ENCODE data around the gene HIVEP2. TPM values are rescaled to one million over a fixed set of nuclear protein-coding genes. Genes with fewer than 3 reads are reported as not detected.
A peak's percentile ranks its signal among the peaks of the same experiment; 100 is the strongest.

The HIVEP2 gene
- total and polyA plus RNA-seq, 2 of the 4 experiments (the other 2 are of a cell fraction) = 4.3 to 11.3 TPM

- no peak overlapping the region for H3K4me3 ChIP-seq (ENCODE audit: insufficient read depth, low read depth, low read length)
- BruUV-seq (replicated peaks) = no TSS peak
- H4K8ac ChIP-seq (ENCODE audit: low read depth in 2 of 2, low read length in 2 of 2) = no peak overlapping the region
- H4K5ac ChIP-seq (ENCODE audit: low read depth, low read length) = no peak overlapping the region
- H2AK5ac ChIP-seq (ENCODE audit: low read depth, low read length) = no peak overlapping the region
- no peak for TF ChIP-seq MAZ (IDR thresholded peaks at IDR 0.05; ENCODE audit: borderline replicate concordance, low read depth, low read length)
- peak; percentile 71 for TF ChIP-seq CEBPB (IDR thresholded peaks at IDR 0.05; ENCODE audit: low read depth, low read length)
- no peak for TF ChIP-seq NFE2L2 (IDR thresholded peaks at IDR 0.05; ENCODE audit: low read depth, low read length)
- peaks cover 14% of the 10 kb centered on the region for H3K4me1 ChIP-seq (ENCODE audit: control insufficient read depth, insufficient read depth, low read length)
- H3K14ac ChIP-seq (replicated peaks; ENCODE audit: low read depth, low read length) = no peak overlapping the region
- WGBS, 2 experiments (ENCODE audit: extremely low coverage in 2 of 2, insufficient read length in 1 of 2) = no CpG with 5 or more reads among the region's 4 CpGs
- no peaks in the 10 kb centered on the region for H3K27me3 ChIP-seq (ENCODE audit: control insufficient read depth, insufficient read depth, low read length)
- H2BK20ac ChIP-seq (ENCODE audit: low read depth, low read length) = no peak overlapping the region
- H2AFZ ChIP-seq (replicated peaks; ENCODE audit: low read length, poor library complexity) = no peak overlapping the region
- no peak overlapping the region for H2AK9ac ChIP-seq (replicated peaks; ENCODE audit: low read depth, low read length, poor library complexity)
- ATAC-seq (ENCODE audit: low read depth) (no peak), DNase-seq (peak; percentile 29)
- dilution Hi-C loops (cut with HindIII; ENCODE audit: low sequenced_read_pairs, unreplicated experiment) = no loop called here
- H3K4ac ChIP-seq (ENCODE audit: low read depth, low read length) = no peak overlapping the region
- H2BK5ac ChIP-seq (ENCODE audit: low read depth, low read length, poor library complexity, severe bottlenecking) = no peak overlapping the region
- intact Hi-C loops (cut with micrococcal nuclease) = no loop called here
- no peak overlapping the region for H2BK15ac ChIP-seq (ENCODE audit: low read depth, low read length)
- no peak overlapping the region for H3K18ac ChIP-seq (ENCODE audit: low read depth, low read length)
- H3K36me3 ChIP-seq (ENCODE audit: control insufficient read depth, insufficient read depth, low read length) = no peaks in the 10 kb centered on the region
- no peak overlapping the region; the same call in 1 of the 2 replicates for H3K4me2 ChIP-seq (ENCODE audit: low read depth, low read length)
- H2BK120ac ChIP-seq (ENCODE audit: low read depth, low read length) = no peak overlapping the region
- peaks cover 7% of the 10 kb centered on the region; the same call in 1 of the 2 replicates for H3K9me1 ChIP-seq (ENCODE audit: insufficient read depth, low read length)
- ChIA-PET POLR2A (ENCODE audit: unreplicated experiment) (no interaction called here), CTCF (no interaction called here)
- no peak overlapping the region for H3K9ac ChIP-seq (ENCODE audit: low read depth, low read length)
- H3K27ac ChIP-seq (ENCODE audit: insufficient read depth, low read length) = no peak overlapping the region
- H3K56ac ChIP-seq (ENCODE audit: extremely low read depth, insufficient read depth, low read length) = no peak overlapping the region
- peaks cover 26 to 57% of the 10 kb centered on the region in 2 experiments for H3K79me1 ChIP-seq (ENCODE audit: low read depth in 1 of 2, low read length in 2 of 2)
- H3K23ac ChIP-seq (ENCODE audit: low read depth, low read length) = no peak overlapping the region
- H3K9me3 ChIP-seq (ENCODE audit: control insufficient read depth, insufficient read depth, low read length) = no peaks in the 10 kb centered on the region
- no peak overlapping the region for H4K91ac ChIP-seq (ENCODE audit: insufficient read depth, low read depth, low read length)
- in situ Hi-C loops (cut with MboI; ENCODE audit: low sequenced_read_pairs) = no loop called here
- H4K20me1 ChIP-seq (ENCODE audit: insufficient read depth, low read length) = no peaks in the 10 kb centered on the region
Measured at GRCh38 chr6:142867355-142867801, 77.6 kb downstream of the HIVEP2 start.
